ENCODE measurements around the gene LYST.
"Not testable (repeated sequence)": the region's sequence is repeated elsewhere in the genome, so short reads cannot be mapped to it uniquely, and the experiment has no call there.

Gene LYST

GRCh38 chr1:235866205-235866912 lies at the start of gene LYST:
LYST (minus strand) TSS chr1:235866906; CDS start chr1:235830417, 36,489 bp downstream.
- DNase-seq (ENCODE audit: low read depth in 3 of 3, low spot score in 1 of 3): peak in 1 of 3 donors; percentile 24

- not testable (repeated sequence) for DNase-seq (ENCODE audit: low read depth in 3 of 3, low spot score in 1 of 3)
Measured at GRCh38 chr1:235915489-235915888, 48.8 kb upstream of the LYST start.

GRCh38 chr1:235913311-235913710 lies 46.6 kb upstream of the LYST start:
- DNase-seq (ENCODE audit: low read depth in 3 of 3, low spot score in 1 of 3): no peak

- no peak for DNase-seq (ENCODE audit: low read depth in 3 of 3, low spot score in 1 of 3)
Measured at GRCh38 chr1:235911876-235912275, 45.2 kb upstream of the LYST start.

GRCh38 chr1:235911300-235911662 lies 44.6 kb upstream of the LYST start:
- no peak for DNase-seq (ENCODE audit: low read depth in 3 of 3, low spot score in 1 of 3)

- no peak for DNase-seq (ENCODE audit: low read depth in 3 of 3, low spot score in 1 of 3)
Measured at GRCh38 chr1:235910357-235911299, 43.9 kb upstream of the LYST start.

- DNase-seq (ENCODE audit: low read depth in 3 of 3, low spot score in 1 of 3): no peak
Measured at GRCh38 chr1:235908742-235909520, 42.2 kb upstream of the LYST start.

GRCh38 chr1:235907897-235908240 lies 41.2 kb upstream of the LYST start:
- DNase-seq (ENCODE audit: low read depth in 3 of 3, low spot score in 1 of 3): no peak

- DNase-seq (ENCODE audit: low read depth in 3 of 3, low spot score in 1 of 3): no peak
Measured at GRCh38 chr1:235907187-235907896, 40.6 kb upstream of the LYST start.

- DNase-seq (ENCODE audit: low read depth in 3 of 3, low spot score in 1 of 3): no peak
Measured at GRCh38 chr1:235906436-235906835, 39.7 kb upstream of the LYST start.

- not testable (repeated sequence) for DNase-seq (ENCODE audit: low read depth in 3 of 3, low spot score in 1 of 3)
Measured at GRCh38 chr1:235903809-235904208, 37.1 kb upstream of the LYST start.

GRCh38 chr1:235902677-235903542 lies 36.2 kb upstream of the LYST start:
- DNase-seq (ENCODE audit: low read depth in 3 of 3, low spot score in 1 of 3): no peak

- no peak for DNase-seq (ENCODE audit: low read depth in 3 of 3, low spot score in 1 of 3)
Measured at GRCh38 chr1:235901461-235901860, 34.8 kb upstream of the LYST start.

GRCh38 chr1:235898126-235898525 lies 31.4 kb upstream of the LYST start:
- no peak for DNase-seq (ENCODE audit: low read depth in 3 of 3, low spot score in 1 of 3)

GRCh38 chr1:235893840-235894239 lies 27.1 kb upstream of the LYST start:
- DNase-seq (ENCODE audit: low read depth in 3 of 3, low spot score in 1 of 3): no peak

- no peak for DNase-seq (ENCODE audit: low read depth in 3 of 3, low spot score in 1 of 3)
Measured at GRCh38 chr1:235892734-235893413, 26.2 kb upstream of the LYST start.

GRCh38 chr1:235892202-235892601 lies 25.5 kb upstream of the LYST start:
- no peak for DNase-seq (ENCODE audit: low read depth in 3 of 3, low spot score in 1 of 3)

GRCh38 chr1:235888119-235888643 lies 21.5 kb upstream of the LYST start:
- peak in 1 of 3 donors; percentile 22 for DNase-seq (ENCODE audit: low read depth in 3 of 3, low spot score in 1 of 3)

GRCh38 chr1:235887676-235888075 lies 21.0 kb upstream of the LYST start:
- DNase-seq (ENCODE audit: low read depth in 3 of 3, low spot score in 1 of 3): no peak
